Bronchial epithelial cell (primary cell): ENCODE data around the gene CCDC169. TPM values are rescaled to one million over a fixed set of nuclear protein-coding genes. Genes with fewer than 3 reads are reported as not detected.
A peak's percentile ranks its signal among the peaks of the same experiment; 100 is the strongest.

Source experiments
- DNase-seq: peaks from one replicate; pipeline ENCODE4 v3.0.0-alpha.2; 2010; ENCODE audit warnings: low read depth
- FAIRE-seq: peaks from 2 replicates; lab custom pipeline; 2011; peaks lifted over from hg19 to GRCh38; lab: Jason Lieb, UNC
- H3K27me3 ChIP-seq: 2 replicates; pipeline ENCODE4 v1.5.1; 2011; ENCODE audit warnings: low read length; ENCODE audit not compliant: control insufficient read depth, insufficient read depth
- H3K36me3 ChIP-seq: 2 replicates; pipeline ENCODE4 v1.5.1; 2011; ENCODE audit warnings: low read length; ENCODE audit not compliant: control insufficient read depth, insufficient read depth
- H3K4me3 ChIP-seq: 2 replicates; pipeline ENCODE4 v1.5.1; 2011; ENCODE audit warnings: mild to moderate bottlenecking, low read depth, low read length, control low read depth
- total RNA-seq: library from RNA; depleted of rRNA; stranded (reverse); fragments of >200 nt; gene quantifications from 2 replicates; pipeline ENCODE4 v1.2.1, GENCODE V29; 2014
- TF ChIP-seq, protein P1 (sequence below): IDR thresholded peaks from 2 replicates; pipeline ENCODE4 v1.5.1; 2011; ENCODE audit warnings: mild to moderate bottlenecking, moderate library complexity, low read length, control low read depth, inconsistent platforms; ENCODE audit not compliant: insufficient read depth, severe bottlenecking

The CCDC169 gene
- total RNA-seq, 1 donor from 2014 or later: 1.8 TPM

- Histone ChIP-seq H3K36me3 (peaks cover under 1% of the 10 kb centered on the region), H3K4me3 (no peak overlapping the region), H3K27me3 (no peaks in the 10 kb centered on the region)
- TF ChIP-seq, protein P1, sequence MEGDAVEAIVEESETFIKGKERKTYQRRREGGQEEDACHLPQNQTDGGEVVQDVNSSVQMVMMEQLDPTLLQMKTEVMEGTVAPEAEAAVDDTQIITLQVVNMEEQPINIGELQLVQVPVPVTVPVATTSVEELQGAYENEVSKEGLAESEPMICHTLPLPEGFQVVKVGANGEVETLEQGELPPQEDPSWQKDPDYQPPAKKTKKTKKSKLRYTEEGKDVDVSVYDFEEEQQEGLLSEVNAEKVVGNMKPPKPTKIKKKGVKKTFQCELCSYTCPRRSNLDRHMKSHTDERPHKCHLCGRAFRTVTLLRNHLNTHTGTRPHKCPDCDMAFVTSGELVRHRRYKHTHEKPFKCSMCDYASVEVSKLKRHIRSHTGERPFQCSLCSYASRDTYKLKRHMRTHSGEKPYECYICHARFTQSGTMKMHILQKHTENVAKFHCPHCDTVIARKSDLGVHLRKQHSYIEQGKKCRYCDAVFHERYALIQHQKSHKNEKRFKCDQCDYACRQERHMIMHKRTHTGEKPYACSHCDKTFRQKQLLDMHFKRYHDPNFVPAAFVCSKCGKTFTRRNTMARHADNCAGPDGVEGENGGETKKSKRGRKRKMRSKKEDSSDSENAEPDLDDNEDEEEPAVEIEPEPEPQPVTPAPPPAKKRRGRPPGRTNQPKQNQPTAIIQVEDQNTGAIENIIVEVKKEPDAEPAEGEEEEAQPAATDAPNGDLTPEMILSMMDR: no peak
- FAIRE-seq (no peak), DNase-seq (peak; percentile 32)
Measured at GRCh38 chr13:36344173-36344572, 46.6 kb upstream of the CCDC169 start.

DNA sequence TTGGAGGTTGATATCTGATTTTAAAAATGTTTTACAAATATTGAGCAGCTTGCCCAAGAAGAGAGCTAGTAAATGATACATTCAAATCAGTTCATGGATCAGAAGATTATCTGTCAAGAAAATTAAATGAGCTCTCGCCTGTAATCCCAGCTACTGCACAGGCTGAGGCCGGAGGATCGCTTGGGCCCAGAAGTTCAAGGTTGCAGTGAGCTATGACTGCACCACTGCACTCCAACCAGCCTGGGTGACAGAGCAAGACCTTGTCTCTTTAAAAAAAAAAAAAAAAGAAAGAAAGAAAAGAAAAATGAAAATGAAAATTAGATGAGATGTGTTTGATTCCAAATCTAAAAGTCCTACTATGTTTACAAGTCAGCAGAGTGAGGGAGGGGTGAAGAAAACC is 46.2 kb upstream of the CCDC169 start:
- DNase-seq: no peak
- no peaks in the 10 kb centered on the region for H3K36me3 ChIP-seq
- TF ChIP-seq, protein P1: no peak
- no peaks in the 10 kb centered on the region for H3K27me3 ChIP-seq
- H3K4me3 ChIP-seq: no peak overlapping the region
- no peak for FAIRE-seq

GRCh38 chr13:36342715-36343114 is 45.1 kb upstream of the CCDC169 start:
- Histone ChIP-seq H3K4me3 (no peak overlapping the region), H3K36me3 (no peaks in the 10 kb centered on the region), H3K27me3 (no peaks in the 10 kb centered on the region)
- DNase-seq (no peak), FAIRE-seq (no peak)
- TF ChIP-seq, protein P1: no peak

DNA sequence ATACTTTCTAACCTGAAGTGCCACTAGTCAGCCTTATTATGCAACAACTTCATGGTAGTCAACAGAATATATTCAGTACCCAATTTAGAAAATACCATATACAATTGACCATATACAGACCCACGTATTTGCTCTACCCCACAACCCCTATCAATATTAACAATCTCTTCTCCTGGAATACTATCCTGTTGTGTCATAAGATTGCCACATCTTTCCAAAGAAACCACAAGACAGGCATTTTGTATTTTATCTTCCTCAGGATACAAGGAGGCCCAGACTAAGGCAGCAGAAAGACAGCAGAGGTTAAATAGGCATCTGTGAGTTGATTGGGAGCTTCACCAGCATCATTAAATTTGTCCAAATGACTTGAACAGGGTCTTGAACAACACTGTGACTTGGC is 44.1 kb upstream of the CCDC169 start:
- no peak overlapping the region for H3K4me3 ChIP-seq
- peak; percentile 42 for DNase-seq
- FAIRE-seq: no peak
- H3K27me3 ChIP-seq: no peaks in the 10 kb centered on the region
- no peaks in the 10 kb centered on the region for H3K36me3 ChIP-seq
- TF ChIP-seq, protein P1: no peak

DNA sequence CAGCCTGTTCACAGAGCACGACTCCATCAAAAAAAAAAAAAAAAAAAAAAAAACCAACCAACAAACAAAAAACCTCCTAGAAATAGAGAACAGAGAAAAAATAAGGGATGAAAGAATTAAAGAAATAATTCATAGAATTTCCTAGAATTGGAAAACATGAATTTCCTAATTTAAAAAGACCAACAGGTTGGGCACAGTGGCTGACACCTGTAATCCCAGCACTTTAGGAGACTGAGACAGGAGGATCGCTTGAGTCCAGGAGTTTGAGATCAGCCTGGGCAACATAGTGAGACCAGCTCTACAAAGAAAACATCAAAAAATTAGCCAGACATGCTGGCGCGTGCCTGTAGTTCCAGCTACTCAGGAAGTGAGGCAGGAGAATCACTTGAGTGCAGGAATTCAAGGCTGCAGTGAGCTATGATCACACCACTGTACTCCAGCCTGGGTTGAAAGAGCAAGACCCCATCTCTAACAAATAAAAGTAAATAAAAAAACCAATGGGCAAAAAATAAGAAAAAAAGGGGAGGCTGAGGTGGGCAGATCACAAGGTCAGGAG is 42.1 kb upstream of the CCDC169 start:
- Histone ChIP-seq H3K27me3 (no peaks in the 10 kb centered on the region), H3K4me3 (no peak overlapping the region), H3K36me3 (peaks cover 2% of the 10 kb centered on the region)
- DNase-seq: peak; percentile 56
- no peak for FAIRE-seq
- TF ChIP-seq, protein P1: no peak

DNA sequence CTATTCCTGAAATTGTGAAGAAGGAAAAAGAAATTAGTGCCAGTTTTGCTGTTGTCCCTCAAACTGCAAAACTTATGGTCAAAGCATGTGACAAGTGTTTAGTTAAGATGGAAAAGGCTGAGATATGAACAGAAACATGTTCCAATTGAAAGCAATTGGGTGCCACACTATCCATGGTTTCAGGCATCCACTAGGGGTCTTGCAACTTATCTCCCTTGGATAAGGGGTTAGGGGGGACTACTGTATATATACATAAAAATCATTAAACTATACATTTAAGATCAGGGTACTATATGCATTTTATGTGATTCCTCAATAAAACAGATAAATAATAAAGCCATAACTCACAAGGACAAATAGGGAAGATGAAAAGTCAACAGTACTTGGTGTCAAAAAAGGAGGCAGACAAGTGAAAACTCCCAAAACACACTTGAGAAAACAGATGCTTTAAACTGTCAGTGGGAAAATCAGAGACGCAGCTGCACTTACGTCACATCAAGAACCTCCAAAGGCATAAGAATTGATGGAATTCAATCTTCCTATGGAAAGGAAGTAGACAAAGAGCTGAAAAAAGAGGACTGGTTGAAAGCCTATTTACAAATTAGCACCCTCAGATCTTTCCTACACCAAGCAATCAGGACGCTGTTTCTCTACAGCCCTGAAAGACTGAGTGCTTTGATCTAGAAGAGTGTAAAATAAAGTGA is 40.5 kb upstream of the CCDC169 start:
- TF ChIP-seq, protein P1: no peak

More for the DNA sequence above, 40.5 kb upstream of the CCDC169 start:
- FAIRE-seq (no peak), DNase-seq (no peak)
- H3K27me3 ChIP-seq: no peaks in the 10 kb centered on the region
- no peak overlapping the region for H3K4me3 ChIP-seq
- peaks cover 2% of the 10 kb centered on the region for H3K36me3 ChIP-seq
